ENCODE results near the gene PCTP. TPM values are rescaled to one million over a fixed set of nuclear protein-coding genes. Genes with fewer than 3 reads are reported as not detected.

The PCTP gene
- polyA plus RNA-seq, 4 donors, result 27.7 to 34.6 (median 31.1) TPM

DNA sequence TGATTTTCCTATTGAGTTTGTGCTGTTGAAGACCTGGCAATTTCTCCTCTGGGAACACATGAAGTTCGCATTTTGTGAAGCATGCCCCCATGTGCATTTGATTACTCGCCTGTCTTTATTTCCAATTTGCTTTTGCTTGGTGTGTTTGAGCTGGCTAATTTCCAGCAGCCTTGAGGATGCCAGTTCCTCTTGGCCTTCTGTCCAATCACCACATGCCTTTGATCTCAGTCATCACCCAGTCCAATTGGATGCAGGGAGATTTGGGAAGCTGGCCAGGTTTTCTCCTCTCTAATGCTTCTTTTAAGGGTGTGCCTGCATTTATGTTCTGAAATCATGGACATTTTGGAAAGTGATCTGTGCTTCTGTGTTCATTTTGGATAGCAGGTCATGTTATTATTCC, 24.4 kb upstream of the PCTP start:
- no peak for DNase-seq (ENCODE audit: low read depth in 4 of 4, low spot score in 2 of 4)

DNA sequence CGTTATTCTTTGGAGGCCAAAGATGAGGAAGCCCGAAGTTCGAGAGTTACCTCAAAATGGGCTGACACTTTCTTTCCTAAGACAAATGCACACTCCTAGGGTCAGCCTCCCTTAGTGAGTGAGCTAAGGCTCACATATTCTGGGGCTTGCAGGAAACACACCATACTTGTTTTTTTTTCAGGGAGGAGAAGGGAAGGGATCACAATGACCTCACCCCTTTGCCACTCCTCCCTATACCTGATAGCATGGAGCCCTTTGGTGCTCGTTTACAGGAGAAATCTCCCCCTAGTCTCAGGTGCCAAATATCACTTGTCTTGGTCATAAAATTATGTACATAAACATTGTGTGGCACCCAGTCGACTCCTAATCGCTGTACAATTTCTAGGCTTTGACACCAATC, 23.6 kb upstream of the PCTP start:
- DNase-seq (ENCODE audit: low read depth in 4 of 4, low spot score in 2 of 4), result no peak

DNA sequence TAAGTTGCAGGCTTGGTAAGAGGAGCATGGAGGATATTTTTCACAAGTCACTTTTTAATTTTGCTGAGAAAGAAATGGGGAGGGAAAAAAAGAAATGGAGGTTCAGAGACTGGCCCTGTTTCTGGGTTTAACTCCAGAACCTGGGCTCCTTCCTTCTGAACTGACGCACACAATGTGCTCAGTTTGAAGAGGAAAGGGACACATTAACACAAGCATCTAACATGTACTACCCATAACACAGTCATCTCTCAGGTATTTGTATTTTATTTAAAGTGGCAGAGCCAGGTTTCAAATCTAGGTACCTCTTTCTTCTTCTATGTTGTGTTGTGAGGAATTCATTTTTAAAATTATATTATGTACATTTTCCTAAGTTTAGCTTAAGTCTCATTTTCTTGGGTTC, 22.9 kb upstream of the PCTP start:
- DNase-seq (ENCODE audit: low read depth in 4 of 4, low spot score in 2 of 4), result no peak

DNA sequence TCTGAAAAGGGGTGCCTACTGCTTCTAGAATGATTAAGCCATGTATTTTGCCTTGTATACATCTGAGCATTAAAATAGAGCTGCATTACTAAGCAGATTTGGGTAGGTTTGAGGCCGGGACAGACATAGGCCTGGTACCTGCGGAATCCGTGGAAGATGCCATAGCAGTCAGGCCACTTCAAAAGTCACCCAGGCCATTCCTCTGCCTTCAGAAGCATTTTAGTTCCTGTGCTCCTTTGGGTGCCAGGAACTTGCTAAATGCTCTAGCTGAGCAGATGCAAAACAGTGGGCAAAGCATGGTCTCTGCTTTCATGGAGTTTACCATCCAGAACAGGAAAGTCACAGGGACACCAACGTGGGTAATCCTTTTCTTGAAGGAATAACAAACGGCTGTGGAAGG, 22.5 kb upstream of the PCTP start:
- DNase-seq (ENCODE audit: low read depth in 4 of 4, low spot score in 2 of 4), result no peak

DNA sequence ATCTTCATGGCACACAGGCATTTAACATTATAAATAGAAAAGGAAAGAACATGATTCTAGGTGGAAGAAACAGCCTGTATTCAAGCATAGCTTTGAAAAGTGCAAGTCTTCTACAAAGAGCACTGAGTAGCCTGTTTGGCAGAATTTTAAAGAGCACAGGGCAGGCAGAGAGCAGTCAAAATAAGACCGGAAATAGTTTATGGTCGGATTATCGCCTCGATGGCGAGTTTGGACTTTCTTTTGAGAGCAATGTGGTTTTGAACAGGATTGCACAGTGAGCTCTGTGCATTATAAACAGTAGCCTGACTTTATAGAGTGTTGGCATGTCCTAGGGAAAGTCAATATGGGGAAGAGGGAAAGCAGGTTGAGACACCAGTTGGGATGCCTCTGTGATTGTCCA, 22.0 kb upstream of the PCTP start:
- no peak for DNase-seq (ENCODE audit: low read depth in 4 of 4, low spot score in 2 of 4)

DNA sequence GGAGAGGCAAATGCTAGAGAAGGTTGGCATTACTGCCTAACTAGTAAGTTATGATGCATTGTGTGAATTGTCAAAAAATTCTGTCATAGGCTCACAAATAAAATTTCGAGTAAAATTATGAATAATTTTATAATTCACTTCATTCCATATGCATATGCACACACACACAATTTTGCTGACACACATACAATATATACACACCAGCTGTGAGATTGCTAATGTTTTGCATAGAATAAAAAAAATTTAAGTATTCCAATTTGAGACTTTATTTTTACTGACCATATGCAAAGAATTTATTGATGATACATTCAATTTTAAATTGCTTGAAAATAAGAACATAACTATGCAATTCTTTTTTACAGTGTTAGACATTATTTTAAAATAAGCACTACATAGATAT, 21.4 kb upstream of the PCTP start:
- no peak for DNase-seq (ENCODE audit: low read depth in 4 of 4, low spot score in 2 of 4)

- DNase-seq (ENCODE audit: low read depth in 4 of 4, low spot score in 2 of 4), result no peak
These were observed 20.5 kb upstream of the PCTP start for GRCh38 chr17:55730380-55730779.

- no peak for DNase-seq (ENCODE audit: low read depth in 4 of 4, low spot score in 2 of 4)
These were observed 20.0 kb upstream of the PCTP start for GRCh38 chr17:55730808-55731207.

DNA sequence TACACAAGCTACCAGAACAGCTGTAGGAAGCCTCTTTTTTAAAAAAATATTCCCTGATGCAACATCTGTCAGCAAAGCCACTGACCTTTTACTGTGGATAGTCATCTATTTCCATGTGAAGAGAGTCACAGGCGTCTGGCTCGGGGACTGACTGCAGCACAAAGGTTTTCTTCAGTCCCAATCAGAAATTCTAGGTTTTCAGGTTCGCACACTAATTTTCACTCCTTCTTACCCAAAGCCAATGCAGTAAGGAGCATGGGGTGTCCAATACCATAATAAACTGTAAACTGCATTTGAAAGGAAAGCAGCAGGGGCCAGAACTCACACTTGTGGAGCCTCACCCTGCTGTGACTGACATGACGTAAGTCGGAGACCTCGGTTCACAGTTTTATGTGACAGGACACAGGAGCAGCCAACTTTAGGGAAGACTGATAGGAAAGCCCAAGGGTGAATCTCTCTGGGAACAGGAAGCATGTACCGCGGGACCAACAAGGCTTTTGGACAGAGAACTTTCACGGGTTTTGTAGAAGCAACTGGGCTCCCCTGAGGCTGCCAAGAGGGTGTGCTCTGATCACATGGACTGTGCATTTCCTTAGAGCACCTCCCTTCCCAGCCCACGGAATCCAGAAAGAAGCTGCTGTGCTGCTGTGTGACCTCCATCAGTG, 19.1 kb upstream of the PCTP start:
- no peak for DNase-seq (ENCODE audit: low read depth in 4 of 4, low spot score in 2 of 4)

- DNase-seq (ENCODE audit: low read depth in 4 of 4, low spot score in 2 of 4), result no peak
These were observed 16.6 kb upstream of the PCTP start for GRCh38 chr17:55734128-55734781.

GRCh38 chr17:55735731-55736405, 15.0 kb upstream of the PCTP start:
- DNase-seq (ENCODE audit: low read depth in 4 of 4, low spot score in 2 of 4), result no peak

DNA sequence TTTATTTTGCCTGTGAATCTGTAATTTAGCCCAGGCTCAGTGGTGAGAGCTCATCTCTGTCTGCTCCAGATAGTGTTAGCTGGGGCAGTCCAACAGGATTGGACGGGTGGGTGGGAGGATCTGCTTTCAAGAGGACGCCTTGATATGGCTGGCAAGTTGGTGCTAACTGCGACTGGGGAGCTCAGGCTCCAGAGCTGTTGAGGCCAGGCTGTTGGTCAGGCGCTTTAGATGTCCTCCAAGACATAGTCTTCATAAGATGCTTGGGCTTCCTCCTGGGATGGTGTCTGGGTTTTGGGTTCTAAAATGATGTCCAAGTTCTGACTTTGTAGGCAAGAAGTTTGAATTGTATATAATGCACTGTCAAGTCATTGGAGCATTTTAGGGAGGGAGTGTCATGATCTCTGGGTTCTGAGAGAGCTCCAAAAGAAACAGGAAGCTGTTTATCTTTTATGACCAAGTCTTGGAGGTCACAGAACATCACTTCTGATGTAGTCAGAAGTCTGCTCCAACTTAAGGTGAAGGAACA, 12.8 kb upstream of the PCTP start:
- no peak for DNase-seq (ENCODE audit: low read depth in 4 of 4, low spot score in 2 of 4)

DNA sequence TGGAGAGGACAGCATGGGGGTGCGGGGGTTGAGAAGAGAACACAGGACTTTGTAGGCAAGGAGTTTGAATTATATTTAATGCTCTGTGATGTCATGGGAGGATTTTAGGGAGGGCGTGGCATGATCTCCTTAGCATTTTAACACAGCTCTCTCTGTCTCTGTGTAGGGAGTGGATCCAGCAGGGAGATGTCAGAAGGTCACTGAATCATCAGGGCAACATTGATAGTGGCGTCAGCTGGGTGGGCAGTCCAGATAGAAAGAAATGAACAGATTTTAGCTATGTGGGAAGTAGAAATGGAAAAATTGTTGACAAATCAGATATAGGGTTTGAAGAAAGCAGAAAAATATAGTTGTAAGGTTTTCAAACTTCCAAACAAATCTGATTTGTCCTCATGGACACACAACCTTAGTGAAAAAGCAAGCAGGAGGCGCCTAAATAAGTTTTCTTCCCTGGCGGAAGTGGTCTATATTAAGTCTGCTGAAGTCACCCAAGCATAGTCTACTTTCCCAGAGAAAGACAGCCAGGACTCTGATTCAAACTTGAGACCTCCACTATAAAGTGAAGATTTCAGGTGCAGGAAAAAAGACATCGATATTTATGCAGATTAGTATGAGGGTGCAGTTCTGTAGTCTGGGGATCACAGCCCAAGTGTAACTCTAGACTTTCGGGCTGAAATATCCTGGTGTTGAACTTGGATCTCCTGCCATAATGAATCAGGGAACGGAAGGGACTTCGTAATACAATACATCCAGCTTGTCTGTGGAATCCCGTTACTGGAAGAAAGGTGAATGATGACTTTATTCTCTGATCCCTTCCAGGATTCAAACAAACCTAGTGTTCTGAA, 10.1 kb upstream of the PCTP start:
- no peak for DNase-seq (ENCODE audit: low read depth in 4 of 4, low spot score in 2 of 4)

DNA sequence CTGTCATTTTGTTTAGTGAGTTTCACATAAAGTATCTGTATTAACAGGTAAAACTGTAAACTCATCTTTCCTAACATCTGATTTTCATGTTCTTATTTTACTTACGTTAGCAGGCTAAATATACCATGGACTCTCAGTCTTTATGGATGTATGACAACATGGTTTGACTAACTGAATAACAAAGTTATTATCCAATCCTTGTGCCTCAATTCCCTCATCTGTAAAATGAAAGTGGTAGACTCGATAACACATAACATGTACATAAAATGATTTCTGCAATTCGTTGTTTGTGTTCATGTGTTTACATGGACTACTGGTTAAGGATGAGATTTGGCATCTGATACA, 9.5 kb upstream of the PCTP start:
- no peak for DNase-seq (ENCODE audit: low read depth in 4 of 4, low spot score in 2 of 4)

- DNase-seq (ENCODE audit: low read depth in 4 of 4, low spot score in 2 of 4), result no peak
These were observed 8.4 kb upstream of the PCTP start for GRCh38 chr17:55742272-55743102.

DNA sequence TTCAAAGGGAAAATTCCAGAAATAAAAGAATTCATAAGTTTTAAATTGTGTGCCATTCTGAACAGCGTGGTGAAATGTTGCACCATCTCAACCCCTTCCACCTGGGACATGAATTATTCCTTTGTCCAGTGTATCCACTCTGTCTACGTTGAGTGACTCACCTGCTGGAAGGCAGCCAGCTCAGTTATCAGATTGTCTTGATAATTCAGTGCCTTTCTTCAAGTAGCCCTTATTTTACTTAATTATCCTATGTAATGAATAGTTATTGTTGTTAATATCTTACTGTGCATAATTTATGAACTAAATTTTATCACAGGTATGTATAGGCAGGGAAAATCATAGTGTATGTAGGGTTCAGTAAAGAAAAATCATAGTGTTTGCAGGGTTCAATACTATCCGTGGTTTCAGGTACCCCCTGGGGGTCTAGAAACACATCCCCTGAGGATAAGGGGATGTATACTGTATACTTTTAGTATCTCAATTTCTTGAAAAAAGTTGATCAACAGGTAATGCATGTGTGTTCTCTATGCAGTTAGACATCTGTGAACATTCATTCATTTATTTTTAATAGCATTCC, 7.7 kb upstream of the PCTP start:
- DNase-seq (ENCODE audit: low read depth in 4 of 4, low spot score in 2 of 4), result no peak

DNA sequence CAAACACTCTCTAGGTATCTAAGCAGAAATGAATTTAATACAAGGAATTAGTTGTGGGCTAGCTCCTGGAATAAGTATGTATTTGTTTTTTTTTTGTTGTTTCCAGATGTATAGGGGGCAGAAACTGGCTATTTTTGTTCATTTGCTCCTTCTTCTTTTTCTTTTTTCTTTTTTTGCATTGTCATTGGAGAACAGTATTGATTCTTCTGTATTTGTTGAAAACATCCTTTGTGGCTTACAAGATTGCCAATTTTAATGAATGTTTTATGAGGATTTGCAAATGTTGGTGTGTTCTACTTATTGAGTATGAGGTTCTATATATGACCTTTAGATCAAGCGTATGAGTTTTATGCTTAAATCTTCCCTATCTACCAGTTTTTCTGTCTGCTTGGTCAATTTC, 5.6 kb upstream of the PCTP start:
- DNase-seq (ENCODE audit: low read depth in 4 of 4, low spot score in 2 of 4), result no peak

DNA sequence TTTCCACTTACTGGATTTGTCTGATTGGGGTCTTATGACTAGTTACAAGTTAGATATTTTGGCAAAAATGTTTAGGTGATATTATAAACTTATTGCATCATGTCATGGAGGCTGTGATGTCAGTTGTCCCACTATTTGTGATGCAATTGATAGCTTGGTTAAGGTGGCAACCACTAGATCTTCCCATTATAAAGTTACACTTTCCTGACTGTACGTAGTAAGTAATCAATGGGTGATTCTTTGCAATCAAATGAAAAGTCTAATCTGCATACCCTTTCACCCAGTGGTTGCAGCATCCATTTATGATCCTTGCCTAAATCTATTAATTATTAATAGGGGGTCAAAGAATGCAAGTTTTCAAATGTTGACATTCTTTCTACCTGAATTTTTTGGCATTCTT, 4.4 kb upstream of the PCTP start:
- no peak for DNase-seq (ENCODE audit: low read depth in 4 of 4, low spot score in 2 of 4)

- DNase-seq (ENCODE audit: low read depth in 4 of 4, low spot score in 2 of 4), result no peak
These were observed 3.6 kb upstream of the PCTP start for GRCh38 chr17:55747209-55747608.

- no peak for DNase-seq (ENCODE audit: low read depth in 4 of 4, low spot score in 2 of 4)
These were observed 2.0 kb upstream of the PCTP start for GRCh38 chr17:55748841-55749240.

Data from left renal cortex interstitium (tissue), 4 donors.